B cell (primary cell): ENCODE measurements around the gene AMMECR1.

Experiments
- CTCF ChIP-seq: fragments of 200-600 bp; IDR thresholded peaks from one replicate; pipeline ENCODE4 v1.8.0; 2022; ENCODE audit warnings: antibody characterized with exemption, mild to moderate bottlenecking
- EZH2 ChIP-seq: IDR thresholded peaks from 2 replicates; pipeline ENCODE4 v1.6.1; 2012; ENCODE audit warnings: borderline replicate concordance, low read depth, mild to moderate bottlenecking, moderate library complexity, low read length; ENCODE audit not compliant: insufficient read depth, poor library complexity, severe bottlenecking

- no peak for TF ChIP-seq CTCF
- TF ChIP-seq EZH2 = no peak
Measured at GRCh38 chrX:110363244-110363643, 45.4 kb upstream of the AMMECR1 start.
